Activated naive CD8-positive, alpha-beta T cell treated with anti-CD3 and anti-CD28 coated beads, Interleukin-2, amount 50 U/mL, for 24 hours (primary cell): ENCODE data around the gene CDK8.

Source experiments
- ATAC-seq: fragments of 150-1000 bp; cut with Tn5 transposase; one replicate; pipeline ENCODE4 v1.10.0; 2021
- DNase-seq: peaks from one replicate; pipeline ENCODE4 v3.0.0; 2021
- H3K27ac Mint-ChIP-seq: one replicate; pipeline ENCODE4 v1.8.0; 2021; ENCODE audit warnings: mild to moderate bottlenecking, mixed read lengths
- H3K27me3 Mint-ChIP-seq: one replicate; pipeline ENCODE4 v1.8.0; 2021; ENCODE audit warnings: mixed read lengths
- H3K36me3 Mint-ChIP-seq: one replicate; pipeline ENCODE4 v1.8.0; 2021; ENCODE audit warnings: low read depth, mixed read lengths
- H3K4me1 Mint-ChIP-seq: one replicate; pipeline ENCODE4 v1.8.0; 2021; ENCODE audit warnings: mixed read lengths
- H3K4me3 Mint-ChIP-seq: one replicate; pipeline ENCODE4 v1.8.0; 2021; ENCODE audit warnings: mild to moderate bottlenecking, moderate library complexity, mixed read lengths
- H3K9me3 Mint-ChIP-seq: one replicate; pipeline ENCODE4 v1.8.0; 2021; ENCODE audit warnings: mixed read lengths

Gene CDK8

DNA sequence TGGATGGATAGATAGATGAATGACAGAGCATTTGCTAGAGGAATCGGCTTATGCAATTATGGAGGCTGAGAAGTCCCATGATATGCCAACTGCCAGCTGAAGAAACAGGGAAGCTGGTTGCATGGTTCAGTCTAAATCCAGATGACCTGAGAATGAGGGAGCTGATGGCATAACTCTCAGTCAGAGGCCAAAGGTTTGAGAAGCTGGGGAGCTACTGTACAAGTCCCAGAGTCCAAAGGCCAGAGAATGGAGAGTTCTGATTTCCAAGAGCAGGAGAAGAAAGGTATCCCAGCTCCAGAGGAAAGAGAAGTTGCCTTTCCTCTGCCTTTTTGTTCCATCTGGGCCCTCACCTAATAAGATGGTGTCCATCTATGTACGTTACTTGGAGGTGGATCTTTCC lies 108.3 kb downstream of the CDK8 start:
- ATAC-seq (no peak), DNase-seq (no peak)
- H3K9me3 Mint-ChIP-seq, result no peaks in the 10 kb centered on the region
- no peak overlapping the region for H3K27ac Mint-ChIP-seq
- H3K27me3 Mint-ChIP-seq, result no peaks in the 10 kb centered on the region
- peaks cover 23% of the 10 kb centered on the region for H3K36me3 Mint-ChIP-seq
- H3K4me3 Mint-ChIP-seq, result no peak overlapping the region
- no peaks in the 10 kb centered on the region for H3K4me1 Mint-ChIP-seq

DNA sequence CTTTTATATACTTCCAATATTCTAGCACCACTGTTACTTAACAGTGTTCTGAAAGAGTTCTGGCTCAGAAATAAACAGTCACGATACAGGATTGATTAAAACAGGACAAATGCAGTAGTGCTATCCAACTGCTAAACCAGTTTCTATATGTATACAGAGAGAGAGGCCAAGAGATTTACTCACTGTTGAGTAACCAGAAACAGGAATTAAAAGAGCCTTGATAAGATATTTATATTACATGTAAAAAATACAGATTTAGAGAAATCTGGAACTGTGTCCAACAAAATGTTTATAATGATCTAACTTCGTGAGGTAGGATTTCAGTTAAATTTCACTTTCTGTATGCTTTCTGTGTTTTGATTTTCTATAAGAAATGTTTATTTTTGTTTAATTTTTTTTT lies 116.6 kb downstream of the CDK8 start:
- no peaks in the 10 kb centered on the region for H3K27me3 Mint-ChIP-seq
- H3K4me1 Mint-ChIP-seq, result peaks cover 12% of the 10 kb centered on the region
- H3K27ac Mint-ChIP-seq, result no peak overlapping the region
- H3K36me3 Mint-ChIP-seq, result peaks cover 6% of the 10 kb centered on the region
- no peak for ATAC-seq
- no peaks in the 10 kb centered on the region for H3K9me3 Mint-ChIP-seq
- no peak overlapping the region for H3K4me3 Mint-ChIP-seq
- DNase-seq, result no peak

DNA sequence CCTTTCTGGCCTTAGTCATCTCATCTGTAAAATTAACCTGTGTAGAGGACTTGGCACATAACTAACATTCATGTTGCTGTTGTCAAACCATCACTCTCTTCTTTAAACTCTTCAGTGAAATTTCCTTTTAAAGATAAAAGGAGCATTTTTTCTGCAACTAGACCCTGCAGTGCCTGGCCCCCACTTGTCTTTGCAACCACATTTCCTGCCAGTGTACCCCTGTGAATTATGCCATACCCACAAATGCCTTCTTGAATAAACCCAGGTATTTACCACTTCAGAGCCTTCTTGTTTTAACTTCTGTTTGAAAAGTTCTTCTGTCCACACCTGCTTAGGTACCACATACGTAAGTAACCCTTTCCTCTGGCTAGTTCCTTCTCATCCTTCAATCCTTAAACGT lies 118.8 kb downstream of the CDK8 start:
- Mint-ChIP-seq H3K4me3 (no peak overlapping the region), H3K27ac (no peak overlapping the region), H3K27me3 (no peaks in the 10 kb centered on the region), H3K4me1 (peaks cover 12% of the 10 kb centered on the region), H3K9me3 (no peaks in the 10 kb centered on the region), H3K36me3 (peaks cover 3% of the 10 kb centered on the region)
- DNase-seq (no peak), ATAC-seq (no peak)

DNA sequence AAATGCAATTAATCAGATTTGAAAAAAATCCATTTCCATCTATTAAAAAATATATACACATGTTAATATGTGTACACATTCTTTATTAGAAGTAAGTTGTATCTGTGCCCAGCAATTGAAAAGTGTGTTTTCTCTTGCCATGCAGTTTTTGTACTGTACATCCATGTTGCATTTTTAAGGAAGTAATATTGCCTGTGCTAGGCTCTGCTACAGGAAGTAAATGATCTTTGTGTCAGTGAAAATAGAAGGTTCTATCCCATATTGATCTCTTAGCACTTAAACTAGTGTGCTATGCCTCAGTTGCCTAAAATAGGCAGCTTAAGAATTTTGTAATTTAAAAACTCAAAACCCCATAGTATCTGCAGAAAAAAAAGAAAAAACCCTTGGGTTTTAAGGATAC lies 122.5 kb downstream of the CDK8 start:
- H3K9me3 Mint-ChIP-seq, result no peaks in the 10 kb centered on the region
- H3K4me3 Mint-ChIP-seq, result no peak overlapping the region
- peaks cover 11% of the 10 kb centered on the region for H3K4me1 Mint-ChIP-seq
- DNase-seq (no peak), ATAC-seq (no peak)
- H3K27me3 Mint-ChIP-seq, result no peaks in the 10 kb centered on the region
- H3K36me3 Mint-ChIP-seq, result peaks cover 3% of the 10 kb centered on the region
- H3K27ac Mint-ChIP-seq, result no peak overlapping the region

DNA sequence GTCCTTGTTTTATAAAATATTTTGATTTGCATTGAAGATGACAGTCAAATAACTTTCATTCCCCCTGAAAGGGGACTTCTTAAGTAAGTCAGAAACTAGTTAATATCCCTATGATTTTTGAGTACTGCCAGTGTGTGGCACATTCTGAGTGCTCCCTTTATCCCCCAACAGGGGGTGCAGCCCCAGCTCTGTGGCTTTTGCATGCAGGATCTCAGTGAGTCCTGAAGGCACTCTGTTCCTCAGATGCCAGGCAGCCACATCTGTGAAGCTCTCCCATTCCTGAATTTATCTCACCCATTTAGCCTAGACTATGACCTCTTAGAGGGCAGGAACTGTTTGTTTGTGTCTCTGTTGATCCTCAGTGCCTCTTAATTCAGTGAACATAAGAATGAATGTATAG lies 123.1 kb downstream of the CDK8 start:
- Mint-ChIP-seq H3K36me3 (peaks cover 3% of the 10 kb centered on the region), H3K9me3 (no peaks in the 10 kb centered on the region), H3K4me1 (peaks cover 8% of the 10 kb centered on the region), H3K27ac (no peak overlapping the region), H3K27me3 (no peaks in the 10 kb centered on the region), H3K4me3 (no peak overlapping the region)
- ATAC-seq (no peak), DNase-seq (no peak)

DNA sequence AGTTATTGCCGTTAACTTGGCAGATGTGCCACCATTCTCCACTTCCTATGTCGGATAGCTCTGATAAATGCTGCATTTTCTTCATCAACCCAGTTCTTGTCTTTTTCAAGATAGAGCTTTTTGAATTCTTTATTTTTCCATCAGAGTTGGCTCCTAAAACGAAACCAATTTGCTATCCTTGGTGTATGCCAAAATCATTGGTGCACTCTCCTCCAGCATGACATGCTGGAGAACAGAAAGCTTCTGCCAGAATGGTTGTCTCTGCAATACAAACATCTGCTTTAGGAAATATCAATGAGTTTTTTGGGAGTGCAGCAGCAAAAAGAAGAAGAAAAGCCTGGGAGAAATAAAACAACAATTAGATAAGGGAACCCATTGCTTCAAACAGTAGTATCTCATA lies 124.2 kb downstream of the CDK8 start:
- ATAC-seq, result no peak
- Mint-ChIP-seq H3K27me3 (no peaks in the 10 kb centered on the region), H3K9me3 (no peaks in the 10 kb centered on the region), H3K36me3 (no peaks in the 10 kb centered on the region), H3K4me3 (no peak overlapping the region), H3K4me1 (peaks cover 2% of the 10 kb centered on the region), H3K27ac (no peak overlapping the region)
- no peak for DNase-seq

DNA sequence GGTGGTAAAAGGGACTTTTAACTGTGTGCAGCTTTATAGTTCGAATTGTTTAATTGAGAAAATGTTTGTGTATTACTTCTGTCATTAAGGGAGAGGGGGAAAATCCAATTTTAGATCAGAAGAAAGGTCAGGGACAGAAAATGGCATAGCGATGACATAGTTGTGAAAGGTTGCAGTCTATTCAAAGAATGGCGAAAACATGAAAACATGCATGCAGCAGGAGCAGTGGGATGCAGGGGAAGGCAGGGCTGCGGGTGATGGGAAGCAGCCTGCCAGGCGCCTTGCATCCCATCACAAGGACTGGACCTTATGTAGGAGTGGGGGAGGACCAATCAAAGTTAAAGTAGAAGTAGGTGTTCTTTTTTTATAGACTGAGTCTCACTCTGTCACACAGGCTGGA lies 125.9 kb downstream of the CDK8 start:
- no peak overlapping the region for H3K4me3 Mint-ChIP-seq
- ATAC-seq, result no peak
- no peaks in the 10 kb centered on the region for H3K9me3 Mint-ChIP-seq
- H3K27ac Mint-ChIP-seq, result no peak overlapping the region
- peaks cover 1% of the 10 kb centered on the region for H3K4me1 Mint-ChIP-seq
- H3K27me3 Mint-ChIP-seq, result no peaks in the 10 kb centered on the region
- no peaks in the 10 kb centered on the region for H3K36me3 Mint-ChIP-seq
- no peak for DNase-seq

DNA sequence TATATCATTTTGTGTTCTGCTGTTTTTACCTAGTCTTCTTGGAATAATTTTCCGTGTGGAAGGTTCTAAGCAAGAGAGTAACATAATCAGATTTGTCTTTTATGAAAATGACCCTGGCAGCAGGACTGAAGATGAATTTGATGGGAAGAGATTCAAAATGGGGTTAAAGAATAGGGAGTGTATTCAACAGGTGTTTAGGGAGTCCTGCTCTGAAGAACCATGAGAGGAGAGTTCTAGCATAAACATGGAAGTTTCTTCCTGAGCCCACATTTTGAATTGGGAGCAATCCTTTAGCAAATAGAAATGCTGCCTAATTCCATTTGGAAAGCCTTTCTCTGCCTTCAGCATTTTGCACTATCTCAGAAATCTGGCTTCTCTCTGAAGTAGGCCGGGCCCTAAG lies 127.0 kb downstream of the CDK8 start:
- H3K4me3 Mint-ChIP-seq, result no peak overlapping the region
- no peak for ATAC-seq
- no peaks in the 10 kb centered on the region for H3K27me3 Mint-ChIP-seq
- H3K4me1 Mint-ChIP-seq, result peaks cover 1% of the 10 kb centered on the region
- H3K9me3 Mint-ChIP-seq, result no peaks in the 10 kb centered on the region
- peaks cover 1% of the 10 kb centered on the region for H3K36me3 Mint-ChIP-seq
- no peak for DNase-seq
- no peak overlapping the region for H3K27ac Mint-ChIP-seq

DNA sequence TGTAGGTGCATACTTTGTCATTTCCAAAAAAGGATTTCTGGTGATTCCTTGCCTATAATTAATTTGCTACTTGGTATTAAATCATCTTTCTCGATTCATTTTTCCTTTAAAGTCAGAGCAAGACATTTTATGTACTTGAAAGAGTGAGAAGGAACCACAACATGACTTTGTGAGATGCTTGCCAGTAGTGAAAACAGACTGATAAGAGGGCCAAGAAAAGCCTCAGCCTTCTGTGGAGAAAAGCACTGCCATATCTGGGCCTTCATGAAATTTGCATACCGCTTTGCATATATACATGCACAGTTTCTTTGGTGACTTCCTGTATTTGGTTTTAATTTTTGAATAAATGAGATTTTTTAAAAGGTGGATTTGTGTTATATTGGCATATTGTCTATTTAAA lies 128.4 kb downstream of the CDK8 start:
- DNase-seq (no peak), ATAC-seq (no peak)
- no peaks in the 10 kb centered on the region for H3K27me3 Mint-ChIP-seq
- peaks cover 1% of the 10 kb centered on the region for H3K4me1 Mint-ChIP-seq
- H3K36me3 Mint-ChIP-seq, result peaks cover 9% of the 10 kb centered on the region
- H3K9me3 Mint-ChIP-seq, result no peaks in the 10 kb centered on the region
- no peak overlapping the region for H3K27ac Mint-ChIP-seq
- H3K4me3 Mint-ChIP-seq, result no peak overlapping the region

DNA sequence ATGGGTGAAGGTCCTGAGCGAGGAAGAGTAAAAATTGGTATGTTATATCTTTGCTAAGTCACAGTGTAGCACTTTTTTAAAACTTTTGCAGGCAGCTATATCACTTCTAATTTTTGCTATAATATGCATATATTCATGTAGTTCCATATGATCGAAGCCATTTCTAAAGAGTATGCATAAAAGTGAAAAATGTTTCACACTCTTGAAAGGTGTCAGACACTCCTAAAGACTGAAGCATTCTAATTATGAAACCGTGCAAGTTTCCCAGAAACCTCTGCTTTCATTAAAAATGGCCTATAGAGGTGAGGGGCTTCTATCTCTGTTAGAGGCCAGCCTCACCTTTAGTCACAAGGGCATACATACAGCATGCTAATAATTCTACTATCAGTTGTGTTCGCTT lies 128.9 kb downstream of the CDK8 start:
- H3K27me3 Mint-ChIP-seq, result no peaks in the 10 kb centered on the region

DNA sequence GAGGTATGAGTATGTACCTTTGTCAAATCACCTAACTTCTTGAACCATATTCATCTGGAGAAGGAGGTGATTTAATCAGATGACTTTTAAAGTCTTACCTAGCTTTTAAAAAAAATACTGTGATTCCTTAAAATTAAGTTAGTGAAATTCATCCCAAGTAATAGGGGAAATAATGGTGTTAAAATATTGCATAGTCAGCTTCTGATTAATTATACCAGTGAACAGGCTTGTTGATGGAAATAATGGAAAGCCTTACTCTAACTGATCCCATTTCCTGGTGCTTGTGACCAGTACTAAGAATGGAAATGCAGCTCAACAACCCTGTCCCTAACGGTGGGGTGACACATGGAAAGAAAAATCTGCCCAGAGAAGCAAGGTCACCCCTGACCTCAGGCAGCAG lies 130.7 kb downstream of the CDK8 start:
- no peak for DNase-seq
- H3K27me3 Mint-ChIP-seq, result no peaks in the 10 kb centered on the region
- ATAC-seq, result no peak

More for the DNA sequence above, 128.9 kb downstream of the CDK8 start:
- no peak overlapping the region for H3K4me3 Mint-ChIP-seq
- H3K36me3 Mint-ChIP-seq, result peaks cover 11% of the 10 kb centered on the region
- H3K4me1 Mint-ChIP-seq, result peaks cover 1% of the 10 kb centered on the region
- ATAC-seq (no peak), DNase-seq (no peak)
- no peak overlapping the region for H3K27ac Mint-ChIP-seq
- H3K9me3 Mint-ChIP-seq, result no peaks in the 10 kb centered on the region

DNA sequence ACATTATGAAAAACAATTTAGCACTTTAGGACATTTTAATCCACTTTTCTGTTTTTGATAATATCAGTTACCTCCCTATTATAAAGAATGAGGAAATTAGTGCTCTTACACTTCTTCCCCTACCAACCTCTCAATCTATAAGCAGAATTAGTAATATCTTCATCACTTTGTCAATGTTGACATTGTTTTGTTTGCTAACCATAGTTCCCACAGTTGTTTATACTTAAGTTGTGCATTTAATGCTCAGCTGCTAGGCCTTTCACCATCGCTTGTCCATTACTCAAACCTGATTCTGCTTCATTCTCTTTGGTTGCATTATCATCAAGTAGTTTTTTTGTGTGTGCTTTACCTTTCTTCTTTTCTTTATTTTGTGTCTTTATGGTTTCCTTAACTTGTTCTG lies 132.1 kb downstream of the CDK8 start:
- no peak overlapping the region for H3K4me3 Mint-ChIP-seq
- H3K36me3 Mint-ChIP-seq, result peaks cover 18% of the 10 kb centered on the region
- no peaks in the 10 kb centered on the region for H3K9me3 Mint-ChIP-seq
- peaks cover 3% of the 10 kb centered on the region for H3K4me1 Mint-ChIP-seq
- no peaks in the 10 kb centered on the region for H3K27me3 Mint-ChIP-seq
- ATAC-seq (no peak), DNase-seq (no peak)
- no peak overlapping the region for H3K27ac Mint-ChIP-seq

More for the DNA sequence above, 130.7 kb downstream of the CDK8 start:
- peaks cover 1% of the 10 kb centered on the region for H3K4me1 Mint-ChIP-seq
- H3K36me3 Mint-ChIP-seq, result peaks cover 13% of the 10 kb centered on the region
- H3K4me3 Mint-ChIP-seq, result no peak overlapping the region
- H3K9me3 Mint-ChIP-seq, result no peaks in the 10 kb centered on the region
- H3K27ac Mint-ChIP-seq, result no peak overlapping the region

DNA sequence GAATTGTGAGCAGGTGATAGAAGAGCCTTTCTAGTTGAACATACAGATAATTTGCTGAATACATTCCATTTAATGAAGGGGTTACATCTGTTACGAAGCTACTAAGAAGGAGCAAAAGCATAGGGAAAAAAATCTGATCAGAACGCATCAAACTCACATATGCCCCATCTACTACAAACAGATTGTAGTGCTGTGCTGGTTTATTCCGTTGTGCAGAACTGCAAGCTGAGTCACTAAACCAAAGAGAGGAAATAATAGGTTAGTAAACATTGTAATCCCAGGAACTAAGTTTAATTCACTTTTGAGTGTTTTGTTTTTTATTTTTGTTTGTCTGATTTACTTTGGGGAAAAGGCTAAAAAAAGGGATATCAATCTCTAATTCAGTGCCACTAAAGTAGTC lies 136.3 kb downstream of the CDK8 start:
- no peak overlapping the region for H3K27ac Mint-ChIP-seq
- DNase-seq (no peak), ATAC-seq (no peak)
- no peaks in the 10 kb centered on the region for H3K9me3 Mint-ChIP-seq
- peaks cover 21% of the 10 kb centered on the region for H3K36me3 Mint-ChIP-seq
- H3K4me1 Mint-ChIP-seq, result peaks cover 3% of the 10 kb centered on the region
- no peaks in the 10 kb centered on the region for H3K27me3 Mint-ChIP-seq
- H3K4me3 Mint-ChIP-seq, result no peak overlapping the region

DNA sequence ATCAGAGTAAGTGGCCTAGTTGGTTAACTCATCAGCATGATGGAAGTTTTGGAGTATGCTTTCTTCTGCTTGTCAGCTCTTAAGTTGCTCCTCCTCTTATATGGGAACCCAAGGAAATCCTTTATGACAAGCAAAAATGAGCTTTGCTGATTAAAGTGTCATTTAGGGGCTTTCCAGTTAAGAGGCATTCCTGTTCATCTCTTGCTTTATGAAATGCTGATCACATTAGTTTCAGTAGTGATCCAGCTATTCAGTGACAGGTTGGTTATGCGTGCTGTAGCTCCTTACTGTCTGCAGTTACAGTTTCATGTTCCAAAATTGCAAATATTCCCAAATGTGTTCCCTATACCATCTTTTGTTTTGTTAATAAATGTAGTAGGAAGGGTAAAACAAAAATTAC lies 146.6 kb downstream of the CDK8 start:
- Mint-ChIP-seq H3K9me3 (no peaks in the 10 kb centered on the region), H3K27ac (no peak overlapping the region), H3K36me3 (peaks cover 27% of the 10 kb centered on the region), H3K4me1 (no peaks in the 10 kb centered on the region), H3K27me3 (no peaks in the 10 kb centered on the region), H3K4me3 (no peak overlapping the region)
- DNase-seq (no peak), ATAC-seq (no peak)

DNA sequence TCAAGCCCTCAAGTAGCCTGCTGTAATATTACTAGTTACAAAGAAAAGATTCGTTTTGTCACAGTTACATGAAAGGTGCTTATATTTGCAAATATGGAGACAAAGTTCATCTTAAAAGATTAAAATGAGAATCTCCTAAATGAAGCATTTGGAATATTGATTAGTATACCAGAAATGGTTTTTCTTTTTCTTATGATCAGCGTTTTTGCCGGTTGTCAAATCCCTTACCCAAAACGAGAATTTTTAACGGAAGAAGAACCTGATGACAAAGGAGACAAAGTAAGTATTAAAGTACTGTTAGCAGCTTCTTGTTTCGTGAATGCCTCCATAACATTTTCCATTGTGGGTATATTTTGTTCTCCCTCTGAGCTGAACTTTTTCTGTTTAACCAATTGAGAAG lies 147.1 kb downstream of the CDK8 start:
- H3K9me3 Mint-ChIP-seq, result no peaks in the 10 kb centered on the region
- H3K4me1 Mint-ChIP-seq, result no peaks in the 10 kb centered on the region
- no peaks in the 10 kb centered on the region for H3K27me3 Mint-ChIP-seq
- H3K27ac Mint-ChIP-seq, result no peak overlapping the region
- no peak for ATAC-seq
- H3K4me3 Mint-ChIP-seq, result no peak overlapping the region
- no peak for DNase-seq
- peaks cover 29% of the 10 kb centered on the region for H3K36me3 Mint-ChIP-seq

DNA sequence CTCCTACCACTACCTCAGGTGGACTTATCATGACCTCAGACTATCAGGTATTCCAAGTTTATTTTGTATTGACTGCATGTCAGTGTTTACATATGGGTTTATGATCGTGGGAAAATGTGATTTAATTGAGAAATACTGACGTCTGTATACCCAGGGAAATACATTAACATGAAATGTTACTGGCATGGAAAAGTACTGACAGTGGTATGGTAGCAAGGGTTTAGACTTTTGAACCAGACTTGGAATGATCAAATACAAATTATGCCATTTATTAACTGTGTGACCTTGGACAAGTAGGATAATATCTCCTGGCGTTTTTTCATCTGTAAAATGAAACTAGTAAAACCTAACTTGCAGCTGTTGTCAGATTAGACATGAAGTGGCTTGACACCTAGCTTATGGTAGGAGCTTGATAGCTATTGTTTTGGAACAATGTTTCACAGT lies 147.7 kb downstream of the CDK8 start:
- Mint-ChIP-seq H3K9me3 (no peaks in the 10 kb centered on the region), H3K27me3 (no peaks in the 10 kb centered on the region), H3K36me3 (peaks cover 34% of the 10 kb centered on the region), H3K4me1 (no peaks in the 10 kb centered on the region), H3K27ac (no peak overlapping the region), H3K4me3 (no peak overlapping the region)
- DNase-seq (no peak), ATAC-seq (no peak)
